WTC11 (cell line): ENCODE measurements around the gene ALK. TPM values are rescaled to one million over a fixed set of nuclear protein-coding genes. Genes with fewer than 3 reads are reported as not detected.

Experiments used
- ATAC-seq: fragments of 200-7000 bp; cut with Tn5 transposase; 2 replicates; pipeline ENCODE4 v1.10.0; 2021; ENCODE audit warnings: mild to moderate bottlenecking, moderate library complexity
- CTCF ChIA-PET: fragments of 300-600 bp; sonication (Branson Sonifier 250); formaldehyde crosslinking; loops from one replicate; lab custom pipeline; 2021; ENCODE audit warnings: antibody characterized with exemption; lab: Charles Lee
- POLR2A ChIA-PET: fragments of 350-600 bp; sonication (Branson Sonifier 250); formaldehyde crosslinking; loops from one replicate; lab custom pipeline; 2021; ENCODE audit warnings: antibody characterized with exemption; lab: Charles Lee
- DNase-seq: peaks from one replicate; pipeline ENCODE4 v3.0.0; 2021; ENCODE audit warnings: low spot score
- H3K27ac Mint-ChIP-seq: 2 replicates; pipeline ENCODE4 v1.8.0; 2021; ENCODE audit warnings: mixed read lengths
- H3K27me3 Mint-ChIP-seq: 2 replicates; pipeline ENCODE4 v1.8.0; 2021; ENCODE audit warnings: low read depth, mild to moderate bottlenecking, moderate library complexity, mixed read lengths
- H3K36me3 Mint-ChIP-seq: 2 replicates; pipeline ENCODE4 v1.8.0; 2021; ENCODE audit warnings: mixed read lengths
- H3K4me1 Mint-ChIP-seq: 2 replicates; pipeline ENCODE4 v1.8.0; 2022; ENCODE audit warnings: mixed read lengths
- H3K4me3 Mint-ChIP-seq: 2 replicates; pipeline ENCODE4 v1.8.0; 2021; ENCODE audit warnings: mild to moderate bottlenecking, moderate library complexity, mixed read lengths
- H3K9me3 Mint-ChIP-seq: 2 replicates; pipeline ENCODE4 v1.8.0; 2021; ENCODE audit warnings: mixed read lengths
- ATF1 ChIP-seq: sonication (generic); formaldehyde crosslinking; IDR thresholded peaks from 2 replicates; pipeline ENCODE4 v1.8.1; 2023; ENCODE audit warnings: mild to moderate bottlenecking, moderate library complexity, missing genetic modification reagents
- CBFB ChIP-seq: sonication (generic); formaldehyde crosslinking; IDR thresholded peaks from 2 replicates; pipeline ENCODE4 v1.8.1; 2022; ENCODE audit warnings: mild to moderate bottlenecking, low read depth, missing genetic modification reagents
- E2F1 ChIP-seq: sonication (generic); formaldehyde crosslinking; IDR thresholded peaks from 2 replicates; pipeline ENCODE4 v1.8.0; 2022; ENCODE audit warnings: mild to moderate bottlenecking, missing genetic modification reagents
- E2F5 ChIP-seq: sonication (generic); formaldehyde crosslinking; IDR thresholded peaks from 2 replicates; pipeline ENCODE4 v1.8.1; 2022; ENCODE audit warnings: mild to moderate bottlenecking, moderate library complexity, missing genetic modification reagents
- IRF2 ChIP-seq: sonication (generic); formaldehyde crosslinking; IDR thresholded peaks from 2 replicates; pipeline ENCODE4 v1.8.0; 2022; ENCODE audit warnings: low read depth, missing genetic modification reagents, borderline replicate concordance
- KAT7 ChIP-seq: sonication (generic); formaldehyde crosslinking; IDR thresholded peaks from 2 replicates; pipeline ENCODE4 v1.8.1; 2023; ENCODE audit warnings: missing genetic modification reagents, mild to moderate bottlenecking, borderline replicate concordance
- ZBTB43 ChIP-seq: sonication (generic); formaldehyde crosslinking; IDR thresholded peaks from 2 replicates; pipeline ENCODE4 v1.8.1; 2023; ENCODE audit warnings: mild to moderate bottlenecking, missing genetic modification reagents
- ZNF121 ChIP-seq: sonication (generic); formaldehyde crosslinking; IDR thresholded peaks from 2 replicates; pipeline ENCODE4 v1.8.0; 2023; ENCODE audit warnings: missing genetic modification reagents
- ZNF219 ChIP-seq: sonication (generic); formaldehyde crosslinking; IDR thresholded peaks from 2 replicates; pipeline ENCODE4 v1.8.0; 2023; ENCODE audit warnings: missing genetic modification reagents, mild to moderate bottlenecking, borderline replicate concordance
- total RNA-seq: library from RNA; stranded (reverse); gene quantifications from 3 replicates; pipeline ENCODE4 v1.2.3, GENCODE V29; 2021
- TF ChIP-seq, protein P1 (sequence below): fragments of 250-450 bp; sonication (Bioruptor Pico); IDR thresholded peaks from 2 replicates; pipeline ENCODE4 v1.9.0; 2021; ENCODE audit warnings: mild to moderate bottlenecking, borderline replicate concordance
- TF ChIP-seq, protein P2 (sequence below): fragments of 250-450 bp; sonication (Bioruptor Pico); conservative IDR thresholded peaks from 2 replicates; pipeline ENCODE4 v1.9.0; 2021; ENCODE audit warnings: mild to moderate bottlenecking
- TF ChIP-seq, protein P3 (sequence below): fragments of 250-450 bp; sonication (Bioruptor Pico); IDR thresholded peaks from 2 replicates; pipeline ENCODE4 v2.1.2; 2022; ENCODE audit warnings: mild to moderate bottlenecking, moderate library complexity
- TF ChIP-seq, protein P4 (sequence below): sonication (generic); formaldehyde crosslinking; IDR thresholded peaks from 2 replicates; pipeline ENCODE4 v1.8.0; 2023; ENCODE audit warnings: mild to moderate bottlenecking, missing genetic modification reagents
- TF ChIP-seq, protein P5 (sequence below): sonication (generic); formaldehyde crosslinking; IDR thresholded peaks from 2 replicates; pipeline ENCODE4 v1.8.1; 2023; ENCODE audit warnings: mild to moderate bottlenecking, moderate library complexity, missing genetic modification reagents

The ALK gene
- total RNA-seq, 1 experiment from 2014 or later = not detected

DNA sequence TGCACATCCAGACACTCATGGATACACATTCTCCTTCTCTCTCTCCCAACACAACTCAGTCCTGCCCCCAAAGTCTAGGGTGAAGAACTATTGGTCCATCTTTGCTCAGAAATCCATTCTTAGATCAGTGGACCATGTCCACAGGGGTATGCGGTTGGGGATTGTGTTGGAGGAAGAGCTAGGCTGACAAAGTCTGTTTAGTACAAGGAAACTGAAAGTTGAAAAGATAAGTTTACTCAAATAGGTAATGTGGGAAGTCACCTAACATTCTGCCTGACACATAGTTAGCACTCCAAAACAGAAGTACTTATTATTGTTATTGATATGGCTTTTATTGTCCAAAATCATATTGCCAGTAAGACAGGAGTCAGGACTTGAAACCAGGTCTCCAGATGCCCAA is 55.9 kb downstream of the ALK start:
- TF ChIP-seq IRF2 (CRISPR knock-in tag) = no peak
- TF ChIP-seq ZNF219 (CRISPR knock-in tag) = no peak
- TF ChIP-seq E2F5 (CRISPR knock-in tag) = no peak
- ChIA-PET CTCF (no interaction called here), POLR2A (no interaction called here)
- Mint-ChIP-seq H3K27ac (no peak overlapping the region), H3K36me3 (no peaks in the 10 kb centered on the region), H3K4me1 (no peaks in the 10 kb centered on the region), H3K9me3 (no peaks in the 10 kb centered on the region), H3K4me3 (no peak overlapping the region), H3K27me3 (no peaks in the 10 kb centered on the region)
- ATAC-seq (no peak), DNase-seq (no peak)

- POLR2A ChIA-PET = no interaction called here
- Mint-ChIP-seq H3K4me1 (no peaks in the 10 kb centered on the region), H3K4me3 (no peak overlapping the region), H3K27me3 (no peaks in the 10 kb centered on the region), H3K36me3 (no peaks in the 10 kb centered on the region), H3K27ac (no peak overlapping the region), H3K9me3 (no peaks in the 10 kb centered on the region)
- no peak for DNase-seq
- no peak for ATAC-seq
- TF ChIP-seq ZNF121 (CRISPR knock-in tag) (no peak), CBFB (CRISPR knock-in tag) (no peak), ZBTB43 (CRISPR knock-in tag) (no peak), KAT7 (CRISPR knock-in tag) (no peak)
- TF ChIP-seq, protein P1, sequence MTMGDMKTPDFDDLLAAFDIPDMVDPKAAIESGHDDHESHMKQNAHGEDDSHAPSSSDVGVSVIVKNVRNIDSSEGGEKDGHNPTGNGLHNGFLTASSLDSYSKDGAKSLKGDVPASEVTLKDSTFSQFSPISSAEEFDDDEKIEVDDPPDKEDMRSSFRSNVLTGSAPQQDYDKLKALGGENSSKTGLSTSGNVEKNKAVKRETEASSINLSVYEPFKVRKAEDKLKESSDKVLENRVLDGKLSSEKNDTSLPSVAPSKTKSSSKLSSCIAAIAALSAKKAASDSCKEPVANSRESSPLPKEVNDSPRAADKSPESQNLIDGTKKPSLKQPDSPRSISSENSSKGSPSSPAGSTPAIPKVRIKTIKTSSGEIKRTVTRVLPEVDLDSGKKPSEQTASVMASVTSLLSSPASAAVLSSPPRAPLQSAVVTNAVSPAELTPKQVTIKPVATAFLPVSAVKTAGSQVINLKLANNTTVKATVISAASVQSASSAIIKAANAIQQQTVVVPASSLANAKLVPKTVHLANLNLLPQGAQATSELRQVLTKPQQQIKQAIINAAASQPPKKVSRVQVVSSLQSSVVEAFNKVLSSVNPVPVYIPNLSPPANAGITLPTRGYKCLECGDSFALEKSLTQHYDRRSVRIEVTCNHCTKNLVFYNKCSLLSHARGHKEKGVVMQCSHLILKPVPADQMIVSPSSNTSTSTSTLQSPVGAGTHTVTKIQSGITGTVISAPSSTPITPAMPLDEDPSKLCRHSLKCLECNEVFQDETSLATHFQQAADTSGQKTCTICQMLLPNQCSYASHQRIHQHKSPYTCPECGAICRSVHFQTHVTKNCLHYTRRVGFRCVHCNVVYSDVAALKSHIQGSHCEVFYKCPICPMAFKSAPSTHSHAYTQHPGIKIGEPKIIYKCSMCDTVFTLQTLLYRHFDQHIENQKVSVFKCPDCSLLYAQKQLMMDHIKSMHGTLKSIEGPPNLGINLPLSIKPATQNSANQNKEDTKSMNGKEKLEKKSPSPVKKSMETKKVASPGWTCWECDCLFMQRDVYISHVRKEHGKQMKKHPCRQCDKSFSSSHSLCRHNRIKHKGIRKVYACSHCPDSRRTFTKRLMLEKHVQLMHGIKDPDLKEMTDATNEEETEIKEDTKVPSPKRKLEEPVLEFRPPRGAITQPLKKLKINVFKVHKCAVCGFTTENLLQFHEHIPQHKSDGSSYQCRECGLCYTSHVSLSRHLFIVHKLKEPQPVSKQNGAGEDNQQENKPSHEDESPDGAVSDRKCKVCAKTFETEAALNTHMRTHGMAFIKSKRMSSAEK (CRISPR knock-in tag) = no peak
- CTCF ChIA-PET = no interaction called here
Observed at GRCh38 chr2:29864988-29865387, 56.4 kb downstream of the ALK start.

GRCh38 chr2:29855924-29856639 is 65.3 kb downstream of the ALK start:
- CTCF ChIA-PET = no interaction called here
- TF ChIP-seq, protein P2, sequence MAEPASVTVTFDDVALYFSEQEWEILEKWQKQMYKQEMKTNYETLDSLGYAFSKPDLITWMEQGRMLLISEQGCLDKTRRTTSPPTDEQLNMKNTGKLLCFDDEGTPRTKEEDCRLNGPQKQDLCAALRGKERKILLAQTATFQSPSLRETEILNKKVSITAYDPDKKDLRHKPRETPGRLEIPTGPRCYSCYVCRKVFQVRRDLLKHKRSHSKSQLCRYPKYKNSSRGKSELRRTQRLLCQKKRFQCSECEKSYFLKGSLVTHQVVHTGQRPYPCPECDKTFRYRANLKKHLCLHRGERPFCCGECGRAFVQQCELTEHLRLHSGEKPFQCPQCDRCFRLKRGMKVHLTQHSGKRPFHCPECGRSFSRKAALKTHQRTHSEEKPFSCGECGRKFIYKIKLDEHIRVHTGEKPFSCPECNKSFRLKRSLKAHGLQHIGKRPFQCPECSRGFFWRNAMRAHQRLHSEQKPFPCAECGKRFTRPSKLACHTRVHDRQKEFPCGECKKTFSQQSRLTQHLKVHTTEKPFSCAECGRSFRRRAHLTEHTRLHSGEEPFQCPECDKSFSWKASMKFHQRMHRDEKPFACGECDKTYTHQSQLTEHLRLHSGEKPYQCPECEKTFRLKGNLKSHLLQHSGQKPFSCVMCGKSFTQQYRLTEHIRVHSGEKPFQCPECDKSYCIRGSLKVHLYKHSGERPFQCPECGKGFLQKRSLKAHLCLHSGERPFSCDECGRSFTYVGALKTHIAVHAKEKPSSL (CRISPR knock-in tag) = no peak
- TF ChIP-seq, protein P3, sequence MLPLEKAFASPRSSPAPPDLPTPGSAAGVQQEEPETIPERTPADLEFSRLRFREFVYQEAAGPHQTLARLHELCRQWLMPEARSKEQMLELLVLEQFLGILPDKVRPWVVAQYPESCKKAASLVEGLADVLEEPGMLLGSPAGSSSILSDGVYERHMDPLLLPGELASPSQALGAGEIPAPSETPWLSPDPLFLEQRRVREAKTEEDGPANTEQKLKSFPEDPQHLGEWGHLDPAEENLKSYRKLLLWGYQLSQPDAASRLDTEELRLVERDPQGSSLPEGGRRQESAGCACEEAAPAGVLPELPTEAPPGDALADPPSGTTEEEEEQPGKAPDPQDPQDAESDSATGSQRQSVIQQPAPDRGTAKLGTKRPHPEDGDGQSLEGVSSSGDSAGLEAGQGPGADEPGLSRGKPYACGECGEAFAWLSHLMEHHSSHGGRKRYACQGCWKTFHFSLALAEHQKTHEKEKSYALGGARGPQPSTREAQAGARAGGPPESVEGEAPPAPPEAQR (CRISPR knock-in tag) = no peak
- TF ChIP-seq ATF1 (CRISPR knock-in tag) = no peak
- TF ChIP-seq, protein P4, sequence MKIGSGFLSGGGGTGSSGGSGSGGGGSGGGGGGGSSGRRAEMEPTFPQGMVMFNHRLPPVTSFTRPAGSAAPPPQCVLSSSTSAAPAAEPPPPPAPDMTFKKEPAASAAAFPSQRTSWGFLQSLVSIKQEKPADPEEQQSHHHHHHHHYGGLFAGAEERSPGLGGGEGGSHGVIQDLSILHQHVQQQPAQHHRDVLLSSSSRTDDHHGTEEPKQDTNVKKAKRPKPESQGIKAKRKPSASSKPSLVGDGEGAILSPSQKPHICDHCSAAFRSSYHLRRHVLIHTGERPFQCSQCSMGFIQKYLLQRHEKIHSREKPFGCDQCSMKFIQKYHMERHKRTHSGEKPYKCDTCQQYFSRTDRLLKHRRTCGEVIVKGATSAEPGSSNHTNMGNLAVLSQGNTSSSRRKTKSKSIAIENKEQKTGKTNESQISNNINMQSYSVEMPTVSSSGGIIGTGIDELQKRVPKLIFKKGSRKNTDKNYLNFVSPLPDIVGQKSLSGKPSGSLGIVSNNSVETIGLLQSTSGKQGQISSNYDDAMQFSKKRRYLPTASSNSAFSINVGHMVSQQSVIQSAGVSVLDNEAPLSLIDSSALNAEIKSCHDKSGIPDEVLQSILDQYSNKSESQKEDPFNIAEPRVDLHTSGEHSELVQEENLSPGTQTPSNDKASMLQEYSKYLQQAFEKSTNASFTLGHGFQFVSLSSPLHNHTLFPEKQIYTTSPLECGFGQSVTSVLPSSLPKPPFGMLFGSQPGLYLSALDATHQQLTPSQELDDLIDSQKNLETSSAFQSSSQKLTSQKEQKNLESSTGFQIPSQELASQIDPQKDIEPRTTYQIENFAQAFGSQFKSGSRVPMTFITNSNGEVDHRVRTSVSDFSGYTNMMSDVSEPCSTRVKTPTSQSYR = no peak
- no peak for TF ChIP-seq E2F1 (CRISPR knock-in tag)
- TF ChIP-seq, protein P5, sequence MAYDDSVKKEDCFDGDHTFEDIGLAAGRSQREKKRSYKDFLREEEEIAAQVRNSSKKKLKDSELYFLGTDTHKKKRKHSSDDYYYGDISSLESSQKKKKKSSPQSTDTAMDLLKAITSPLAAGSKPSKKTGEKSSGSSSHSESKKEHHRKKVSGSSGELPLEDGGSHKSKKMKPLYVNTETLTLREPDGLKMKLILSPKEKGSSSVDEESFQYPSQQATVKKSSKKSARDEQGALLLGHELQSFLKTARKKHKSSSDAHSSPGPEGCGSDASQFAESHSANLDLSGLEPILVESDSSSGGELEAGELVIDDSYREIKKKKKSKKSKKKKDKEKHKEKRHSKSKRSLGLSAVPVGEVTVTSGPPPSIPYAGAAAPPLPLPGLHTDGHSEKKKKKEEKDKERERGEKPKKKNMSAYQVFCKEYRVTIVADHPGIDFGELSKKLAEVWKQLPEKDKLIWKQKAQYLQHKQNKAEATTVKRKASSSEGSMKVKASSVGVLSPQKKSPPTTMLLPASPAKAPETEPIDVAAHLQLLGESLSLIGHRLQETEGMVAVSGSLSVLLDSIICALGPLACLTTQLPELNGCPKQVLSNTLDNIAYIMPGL (CRISPR knock-in tag) = no peak

More at GRCh38 chr2:29855924-29856639, 65.3 kb downstream of the ALK start:
- DNase-seq (no peak), ATAC-seq (no peak)
- Mint-ChIP-seq H3K27ac (no peak overlapping the region), H3K9me3 (0 out of 2 replicates have a peak, but pooled peaks cover 4% of the 10 kb centered on the region), H3K36me3 (no peaks in the 10 kb centered on the region), H3K4me1 (no peaks in the 10 kb centered on the region), H3K27me3 (no peaks in the 10 kb centered on the region), H3K4me3 (no peak overlapping the region)
- POLR2A ChIA-PET = no interaction called here
